T-helper 1 cell (primary cell): ENCODE results near the gene FGFBP1.
"Not testable (repeated sequence)": the region's sequence is repeated elsewhere in the genome, so short reads cannot be mapped to it uniquely, and the experiment has no call there.

ENCODE experiments used
- DNase-seq, 5 donors: peaks; one replicate each; pipeline ENCODE4 v3.0.0-alpha.2; 2012 to 2020

FGFBP1 gene

GRCh38 chr4:15944895-15945294, 6.4 kb upstream of the FGFBP1 start:
- no peak for DNase-seq

- DNase-seq: no peak
These were observed 3.7 kb upstream of the FGFBP1 start for GRCh38 chr4:15942283-15942682.

GRCh38 chr4:15938182-15938581, 358 bp downstream of the FGFBP1 start:
- DNase-seq: no peak

- DNase-seq: no peak
These were observed 2.0 kb downstream of the FGFBP1 start for GRCh38 chr4:15936495-15936894.

- DNase-seq: no peak
These were observed 2.8 kb downstream of the FGFBP1 start for GRCh38 chr4:15935504-15936402.

GRCh38 chr4:15934259-15934658, 4.3 kb downstream of the FGFBP1 start:
- DNase-seq: no peak

GRCh38 chr4:15931451-15932210, 6.9 kb downstream of the FGFBP1 start:
- no peak for DNase-seq

- no peak for DNase-seq
These were observed 8.2 kb downstream of the FGFBP1 start for GRCh38 chr4:15930314-15930713.

GRCh38 chr4:15929540-15929939, 9.0 kb downstream of the FGFBP1 start:
- DNase-seq: no peak

- DNase-seq: no peak
These were observed 9.7 kb downstream of the FGFBP1 start for GRCh38 chr4:15928883-15929282.

- DNase-seq: no peak
These were observed 12.1 kb downstream of the FGFBP1 start for GRCh38 chr4:15926486-15926885.

- no peak for DNase-seq
These were observed 12.7 kb downstream of the FGFBP1 start for GRCh38 chr4:15925830-15926229.

GRCh38 chr4:15921592-15921932, 17.0 kb downstream of the FGFBP1 start:
- no peak for DNase-seq

GRCh38 chr4:15920723-15921591, 17.6 kb downstream of the FGFBP1 start:
- no peak for DNase-seq

GRCh38 chr4:15918484-15919129, 19.9 kb downstream of the FGFBP1 start:
- DNase-seq: no peak

GRCh38 chr4:15917297-15917696, 21.2 kb downstream of the FGFBP1 start:
- no peak for DNase-seq

- DNase-seq: not testable (repeated sequence)
These were observed 22.2 kb downstream of the FGFBP1 start for GRCh38 chr4:15916358-15916757.

GRCh38 chr4:15914736-15915135, 23.8 kb downstream of the FGFBP1 start:
- no peak for DNase-seq

- no peak for DNase-seq
These were observed 24.2 kb downstream of the FGFBP1 start for GRCh38 chr4:15914291-15914690.

GRCh38 chr4:15913631-15913970, 24.9 kb downstream of the FGFBP1 start:
- DNase-seq: no peak

- no peak for DNase-seq
These were observed 25.4 kb downstream of the FGFBP1 start for GRCh38 chr4:15912961-15913630.

- no peak for DNase-seq
These were observed 26.3 kb downstream of the FGFBP1 start for GRCh38 chr4:15912236-15912635.
